ENCODE data around the gene SMIM5. TPM values are rescaled to one million over a fixed set of nuclear protein-coding genes. Genes with fewer than 3 reads are reported as not detected.

The SMIM5 gene
- total and polyA plus RNA-seq, 9 of the 15 experiments (the other 6 are each of a cell fraction or from before 2014, with no cell fraction given), result 0.08 TPM; not detected in 8

- H3K4me3 ChIP-seq, result no peak overlapping the region
- FAIRE-seq, result no peak
- no peaks in the 10 kb centered on the region for H3K79me2 ChIP-seq (ENCODE audit: control insufficient read depth, insufficient read depth, low read length)
- BruUV-seq (replicated peaks), result no TSS peak
- H3K36me3 ChIP-seq (ENCODE audit: control insufficient read depth, insufficient read depth, low read length), result no peaks in the 10 kb centered on the region; the same call in 1 of the 3 replicates
- no peaks in the 10 kb centered on the region for H3K27me3 ChIP-seq (ENCODE audit: control insufficient read depth in 2 of 2, insufficient read depth in 2 of 2, low read length in 2 of 2)
- no peak overlapping the region for H2AFZ ChIP-seq (ENCODE audit: low read depth, low read length)
- intact Hi-C loops (cut with micrococcal nuclease) (no loop called here), in situ Hi-C loops (cut with MboI) (no loop called here)
- DNase-seq (ENCODE audit: extremely low read depth in 1 of 4, low spot score in 3 of 4), result no peak
- H3K27ac ChIP-seq (ENCODE audit: extremely low read depth, low read depth, low read length), result no peak overlapping the region
- H3K9ac ChIP-seq (ENCODE audit: insufficient read depth in 1 of 2, low read depth in 2 of 2, low read length in 2 of 2), result no peak overlapping the region
- 0 out of 2 replicates have a peak, but pooled peaks cover 13% of the 10 kb centered on the region for H4K20me1 ChIP-seq (replicated peaks; ENCODE audit: control insufficient read depth, insufficient read depth, low read length)
- no peak for ATAC-seq
- TF ChIP-seq ZEB2 (IDR thresholded peaks at IDR 0.05) (no peak), NFRKB (IDR thresholded peaks at IDR 0.05; ENCODE audit: low read depth) (no peak), ARID2 (IDR thresholded peaks at IDR 0.05) (no peak), HNRNPK (IDR thresholded peaks at IDR 0.05; ENCODE audit: low read depth, low read length, poor library complexity, severe bottlenecking) (no peak), HNRNPLL (IDR thresholded peaks at IDR 0.05; ENCODE audit: low read depth, low read length, poor library complexity, severe bottlenecking) (no peak), SIN3A (IDR thresholded peaks at IDR 0.05; ENCODE audit: borderline replicate concordance in 2 of 2, control insufficient read depth in 1 of 2, low read depth in 2 of 2, low read length in 2 of 2) (no peak), CREB1 (IDR thresholded peaks at IDR 0.05) (no peak), CREB1 (CRISPR knock-in tag; IDR thresholded peaks at IDR 0.05) (no peak), PHTF2 (CRISPR knock-in tag; IDR thresholded peaks at IDR 0.05) (no peak), ETS1 (conservative IDR thresholded peaks at IDR 0.05; ENCODE audit: control insufficient read depth, low read depth, low read length) (no peak), TCF7 (IDR thresholded peaks at IDR 0.05; ENCODE audit: borderline replicate concordance) (no peak)
- H3K9me1 ChIP-seq (ENCODE audit: control insufficient read depth, insufficient read depth, low read length), result no peaks in the 10 kb centered on the region
- ChIA-PET CTCF (ENCODE audit: low intra/inter-chr PET ratio) (no interaction called here), POLR2A (interaction anchor here (1.4 to 1.9 kb wide), 2 partner anchors 9 to 13 kb away, joined by 3 to 8 read pairs; no protein-coding TSS in a partner anchor)
- 71% methylated on average over 19 of the region's 19 CpGs for WGBS (ENCODE audit: insufficient coverage, low coverage, missing lambda C conversion rate)
- H3K4me2 ChIP-seq (ENCODE audit: insufficient read depth, low read length), result no peak overlapping the region
- peaks cover 13 to 52% of the 10 kb centered on the region in 2 experiments for H3K4me1 ChIP-seq (replicated peaks in 1 of 2; ENCODE audit: control insufficient read depth in 2 of 2, insufficient read depth in 2 of 2, low read length in 2 of 2)
- H3K9me3 ChIP-seq (replicated peaks; ENCODE audit: control insufficient read depth, insufficient read depth, low read depth, low read length), result no peaks in the 10 kb centered on the region
These were observed 3.3 kb downstream of the SMIM5 start for GRCh38 chr17:75636381-75637142.
